IPS DF 19.7 (cell line): ENCODE results near the gene RAG1.
"Not testable (repeated sequence)": the region's sequence is repeated elsewhere in the genome, so short reads cannot be mapped to it uniquely, and the experiment has no call there.

Source experiments
- DNase-seq: peaks from one replicate; pipeline ENCODE4 v3.0.0-alpha.2; 2013; ENCODE audit warnings: low read depth, low spot score

The RAG1 gene

DNA sequence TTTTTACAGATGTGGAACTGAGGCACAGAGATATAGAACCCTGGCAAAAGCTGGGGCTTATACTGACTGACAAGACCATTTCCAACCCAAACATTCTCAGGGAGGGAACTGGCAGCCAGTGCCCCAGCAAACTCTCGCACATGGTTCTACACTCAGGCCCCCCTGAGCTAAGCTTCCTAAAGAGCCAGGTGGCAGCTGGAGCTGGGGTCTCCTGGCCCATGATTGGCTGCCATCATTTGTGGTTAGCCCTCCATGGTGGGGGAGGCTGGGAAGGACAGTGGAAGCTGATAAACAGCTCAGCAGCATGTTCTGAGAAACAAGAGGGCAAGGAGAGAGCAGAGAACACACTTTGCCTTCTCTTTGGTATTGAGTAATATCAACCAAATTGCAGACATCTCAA is at the start of gene RAG1:
TSS of gene RAG1 (plus strand) at position 314 of the 400 bp plus-strand sequence. CDS start 5,298 bp downstream, outside the sequence.
- DNase-seq = no peak

DNA sequence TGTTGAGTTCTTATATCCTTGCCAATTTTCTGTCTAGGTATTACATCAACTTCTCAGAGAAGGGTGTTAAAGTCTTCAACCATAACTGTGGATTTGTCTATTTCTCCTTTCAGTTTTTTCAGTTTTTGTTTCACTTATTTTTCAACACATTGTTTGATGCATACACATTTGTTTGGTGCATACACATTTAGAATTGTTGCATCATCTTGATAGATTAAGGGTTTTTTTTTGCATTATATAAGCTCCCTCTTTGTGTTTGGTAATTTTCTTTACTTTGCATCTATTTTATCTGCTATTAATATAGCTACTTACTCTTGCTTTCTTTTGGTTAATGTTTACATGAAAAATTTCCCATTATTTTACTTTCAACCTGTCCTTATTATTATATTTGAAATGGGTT is 37.0 kb upstream of the RAG1 start:
- no peak for DNase-seq

DNA sequence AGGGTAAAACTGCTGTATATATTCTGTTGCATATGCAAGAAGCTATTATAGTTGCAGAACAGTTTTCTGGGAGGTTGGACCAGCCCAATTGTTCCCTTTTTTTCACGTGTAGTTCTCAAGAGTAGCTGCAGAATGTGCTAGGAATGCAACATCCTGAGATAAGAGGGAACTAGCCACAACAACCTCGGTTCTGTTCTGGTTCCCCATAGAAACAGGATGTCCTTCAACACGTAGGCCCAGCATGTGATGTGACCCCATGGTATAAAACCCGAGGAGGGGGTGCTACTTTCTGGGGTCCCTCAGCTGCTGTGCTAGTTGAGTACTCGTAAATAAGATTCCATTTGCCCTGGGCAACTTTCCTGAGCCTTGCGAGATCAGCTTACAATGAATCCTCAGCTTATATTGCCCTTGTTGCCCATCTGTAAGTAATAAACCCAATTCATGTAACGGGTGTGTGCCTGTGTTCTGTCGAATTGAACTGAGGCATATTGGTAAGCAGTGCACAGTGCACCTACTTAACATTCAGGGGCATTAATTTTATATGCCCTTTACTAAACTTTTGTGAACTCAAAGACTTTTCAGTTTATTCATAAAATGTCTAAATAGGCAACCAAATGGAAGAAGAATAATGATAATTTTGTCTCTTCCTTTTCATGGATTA is 34.7 kb upstream of the RAG1 start:
- no peak for DNase-seq

DNA sequence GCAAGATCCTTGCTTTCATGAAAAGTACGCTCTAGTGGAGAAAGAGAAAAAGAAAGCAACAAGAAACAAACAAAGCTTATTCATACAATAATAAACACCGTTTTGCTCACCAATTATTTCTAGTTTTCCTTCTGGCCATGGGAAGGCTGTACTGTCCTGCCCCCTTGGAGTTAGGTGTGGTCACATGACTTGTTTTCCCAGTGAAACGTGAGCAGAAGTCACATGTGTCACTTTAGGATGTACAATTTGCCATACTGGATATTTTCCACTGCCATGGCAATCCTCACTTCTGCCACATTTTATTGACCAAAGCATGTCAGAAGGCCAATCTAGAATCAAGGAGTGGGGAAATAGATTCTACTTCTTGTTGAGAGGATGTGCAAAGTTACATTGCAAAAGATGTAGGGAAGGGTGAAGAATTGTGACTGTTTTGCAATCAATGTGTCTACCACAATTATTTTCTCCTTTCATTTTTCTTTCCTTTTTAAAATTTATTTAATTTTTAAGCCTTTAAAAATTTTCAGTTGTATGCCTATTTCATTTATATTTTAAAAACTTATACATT is 33.4 kb upstream of the RAG1 start:
- no peak for DNase-seq

DNA sequence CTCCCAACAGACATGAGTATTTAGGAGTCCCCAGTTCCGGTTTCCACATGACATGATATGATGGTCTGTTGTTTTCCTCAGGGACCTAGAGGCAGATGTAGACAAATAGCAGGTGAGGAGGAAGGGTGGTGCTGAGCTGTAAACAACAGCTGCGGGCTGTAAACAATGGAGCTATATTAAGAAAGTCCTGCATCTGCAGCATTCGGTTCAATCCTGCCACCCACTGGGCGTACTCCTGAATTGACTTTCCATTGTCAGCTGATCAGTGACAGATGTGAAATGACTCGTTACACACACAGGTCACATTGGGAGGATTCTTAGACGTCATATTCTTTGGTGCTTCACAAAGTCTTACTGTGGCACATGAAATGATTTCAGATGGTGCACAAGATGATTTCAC is 26.8 kb upstream of the RAG1 start:
- peak; percentile 30 for DNase-seq

DNA sequence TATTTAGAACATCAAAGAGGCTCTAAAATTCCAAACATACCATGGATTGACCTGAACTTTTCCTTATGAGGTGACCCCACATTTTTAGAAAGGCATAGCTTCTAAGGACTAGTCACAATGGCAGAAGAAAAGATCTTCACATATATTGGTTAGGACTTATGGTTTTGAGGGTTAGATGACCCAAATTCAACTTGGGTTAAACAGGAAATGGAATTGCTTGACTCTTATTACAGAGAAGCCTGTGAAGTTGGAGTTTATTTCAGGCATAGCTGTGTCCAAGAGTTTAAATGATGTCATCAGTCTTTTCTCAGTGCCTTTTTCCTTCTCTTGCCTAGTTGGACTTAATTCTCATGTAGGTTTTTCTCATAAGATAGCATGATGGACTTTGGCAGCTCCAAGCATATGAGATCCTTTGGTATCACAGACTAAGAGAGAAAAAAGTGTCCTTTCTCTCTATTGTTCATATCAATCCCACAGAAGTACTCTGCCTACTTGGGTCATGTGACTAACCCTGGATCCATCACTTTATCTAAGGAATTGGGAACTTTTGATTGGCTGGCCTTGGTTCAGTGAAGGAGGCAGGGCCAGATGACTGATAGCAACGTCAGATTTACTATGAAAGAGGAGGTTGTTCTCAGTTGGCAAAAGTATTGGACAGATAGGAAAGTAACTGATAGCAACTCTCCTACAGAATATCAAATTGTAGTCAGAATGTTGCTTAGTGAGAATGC is 17.3 kb upstream of the RAG1 start:
- DNase-seq = no peak

DNA sequence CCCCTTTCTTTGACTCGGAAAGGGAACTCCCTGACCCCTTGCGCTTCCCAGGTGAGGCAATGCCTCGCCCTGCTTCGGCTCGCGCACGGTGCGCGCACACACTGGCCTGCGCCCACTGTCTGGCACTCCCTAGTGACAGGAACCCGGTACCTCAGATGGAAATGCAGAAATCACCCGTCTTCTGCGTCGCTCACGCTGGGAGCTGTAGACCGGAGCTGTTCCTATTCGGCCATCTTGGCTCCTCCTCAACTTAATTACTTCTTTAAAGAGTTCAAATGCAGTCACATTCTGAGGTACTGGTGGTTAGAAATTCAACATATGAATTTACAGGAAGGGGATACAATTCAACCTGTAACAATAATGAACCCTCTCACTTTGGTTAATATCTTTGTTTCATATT is 10.4 kb upstream of the RAG1 start:
- DNase-seq = not testable (repeated sequence)

DNA sequence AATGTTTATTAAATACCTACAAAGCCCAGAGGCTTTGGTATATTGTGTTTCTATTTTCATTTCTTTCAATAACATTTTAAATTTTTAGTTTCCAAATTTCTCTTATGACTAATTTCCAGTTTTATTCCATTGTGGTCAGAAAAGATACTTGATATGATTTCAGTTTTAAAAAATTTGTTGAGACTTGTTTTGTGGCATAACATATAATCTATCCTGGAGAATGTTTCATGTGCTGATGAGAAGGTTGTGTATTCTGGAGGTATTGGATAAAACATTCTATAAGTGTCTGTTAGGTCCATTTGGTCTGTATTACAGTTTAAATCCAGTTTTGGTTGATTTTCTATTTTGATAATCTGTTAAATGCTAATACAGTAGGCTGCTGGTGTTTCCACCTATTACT is 9.8 kb upstream of the RAG1 start:
- no peak for DNase-seq

DNA sequence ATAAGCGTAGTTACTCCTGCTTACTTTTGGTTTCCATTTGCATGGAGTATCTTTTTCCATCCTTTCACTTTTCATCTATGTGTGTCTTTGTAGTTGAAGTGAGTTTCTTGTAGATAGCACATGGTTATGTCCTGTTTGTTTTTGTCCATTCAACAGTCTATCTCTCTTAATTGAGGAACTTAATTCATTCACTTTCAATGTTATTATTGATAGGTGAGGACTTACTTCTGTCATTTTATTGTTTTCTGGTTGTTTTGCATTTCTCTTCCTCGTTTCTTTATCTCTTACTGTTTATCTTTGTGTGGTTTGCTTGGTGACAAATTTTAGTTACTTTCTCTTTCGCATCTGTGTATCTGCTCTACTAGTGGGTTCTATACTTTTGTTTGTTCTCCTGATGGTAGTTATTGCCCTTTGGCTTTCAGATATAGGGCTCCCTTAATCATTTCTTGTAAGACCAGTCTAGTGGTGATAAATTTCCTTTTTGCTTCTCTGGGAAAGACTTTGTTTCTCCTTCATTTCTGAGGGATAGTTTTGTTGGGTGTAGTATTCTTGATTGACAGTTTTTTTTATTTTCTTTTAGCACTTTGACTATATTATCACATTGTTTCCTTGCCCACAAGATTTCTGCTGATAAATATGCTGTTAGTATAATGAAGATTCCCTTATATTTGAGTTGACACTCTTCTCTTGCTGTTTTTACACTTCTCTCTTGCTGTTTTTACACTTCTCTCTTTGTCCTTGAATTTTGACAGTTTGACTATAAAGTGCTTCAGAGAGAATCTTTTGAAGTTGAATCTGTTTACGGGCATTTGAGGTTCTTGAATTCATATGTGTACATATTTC is 9.0 kb upstream of the RAG1 start:
- no peak for DNase-seq

DNA sequence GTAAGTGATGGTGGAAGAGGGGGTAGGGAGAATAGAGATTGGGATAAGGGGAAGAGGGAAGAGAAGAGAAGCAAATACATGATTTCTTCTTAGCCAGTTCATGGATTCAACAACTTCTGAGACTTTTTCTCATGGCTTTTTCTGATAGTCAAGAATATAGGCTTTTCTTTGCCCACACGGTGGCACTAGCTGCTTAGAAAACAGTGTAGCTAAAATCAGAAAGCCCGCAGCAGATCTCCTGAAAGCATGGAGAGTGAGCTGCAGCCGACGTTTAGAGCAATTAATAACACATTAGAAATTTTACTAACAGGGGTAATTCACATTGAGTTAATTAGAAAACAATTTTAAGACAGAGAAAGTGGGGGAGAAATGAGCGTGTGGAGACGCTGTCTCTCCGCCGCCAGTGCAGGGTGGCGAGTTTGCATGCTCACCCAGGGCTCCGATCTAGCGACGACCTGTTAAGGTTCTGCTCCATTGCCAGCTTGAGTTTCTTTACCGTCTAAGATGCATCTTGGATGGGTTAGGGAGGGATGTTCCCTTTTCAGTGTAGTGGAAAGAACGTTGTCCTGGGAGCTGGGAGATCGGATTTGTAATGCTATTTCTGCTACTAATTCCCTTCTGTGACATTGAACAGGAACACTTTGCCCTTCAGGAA is 3.3 kb upstream of the RAG1 start:
- DNase-seq = peak; percentile 7

DNA sequence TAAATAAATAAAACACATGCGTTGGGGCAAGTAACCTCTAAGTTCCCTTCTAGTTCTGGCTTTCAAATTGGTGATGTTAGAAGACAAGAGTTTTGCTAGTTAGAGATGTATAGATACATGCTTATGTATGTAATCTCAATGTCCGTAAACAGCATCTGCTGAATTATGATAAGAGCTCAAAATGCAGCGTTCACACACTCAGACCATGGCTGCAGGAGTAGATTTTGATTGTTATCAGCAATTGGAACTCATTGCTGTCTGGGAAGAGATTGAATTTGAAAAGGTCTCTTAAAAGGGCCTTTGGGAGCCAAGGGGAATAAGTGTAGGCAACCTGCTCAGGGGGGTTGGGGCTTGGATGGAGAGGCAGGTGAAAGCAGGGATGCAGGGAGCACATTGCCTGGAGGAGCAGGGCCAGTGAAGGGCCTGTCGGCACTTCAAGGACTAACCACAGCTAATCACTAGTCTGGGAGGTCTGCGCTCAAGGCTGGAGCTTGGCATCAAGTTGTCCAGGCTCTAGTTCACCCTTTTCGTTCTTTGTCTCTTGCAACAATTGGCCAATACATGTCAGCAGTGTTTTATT is 2.7 kb upstream of the RAG1 start:
- no peak for DNase-seq

DNA sequence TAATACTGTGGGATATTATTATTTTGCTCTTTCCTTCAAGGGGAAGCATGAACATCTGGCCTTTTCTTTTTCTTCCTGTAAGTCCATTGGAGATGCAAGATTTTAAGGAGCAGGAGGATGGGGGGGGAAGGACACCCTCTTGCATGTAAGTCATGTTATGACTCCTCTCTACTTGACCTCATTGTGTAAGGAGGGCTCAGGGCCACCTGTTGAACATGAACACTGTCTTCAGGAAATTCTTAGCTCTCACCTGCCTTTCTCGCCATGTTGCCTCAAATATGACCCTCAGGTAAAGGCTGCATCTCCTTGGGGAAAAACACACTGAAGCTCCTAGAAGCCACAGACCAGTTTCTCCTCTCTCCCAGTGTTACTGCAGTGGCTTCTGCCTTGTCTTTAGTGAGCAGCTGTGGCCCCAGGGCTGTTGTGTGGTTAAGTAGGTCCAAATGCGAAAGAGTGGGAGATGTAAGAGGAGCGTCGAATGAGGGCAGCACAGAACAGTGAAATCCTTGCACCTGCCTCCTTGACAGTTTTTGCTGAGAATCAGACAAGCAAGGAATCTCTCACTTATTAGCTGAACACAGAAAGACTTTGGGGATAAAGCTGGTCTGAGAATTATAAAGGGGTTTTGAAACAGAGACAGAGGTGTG is 1.3 kb upstream of the RAG1 start:
- DNase-seq = no peak

DNA sequence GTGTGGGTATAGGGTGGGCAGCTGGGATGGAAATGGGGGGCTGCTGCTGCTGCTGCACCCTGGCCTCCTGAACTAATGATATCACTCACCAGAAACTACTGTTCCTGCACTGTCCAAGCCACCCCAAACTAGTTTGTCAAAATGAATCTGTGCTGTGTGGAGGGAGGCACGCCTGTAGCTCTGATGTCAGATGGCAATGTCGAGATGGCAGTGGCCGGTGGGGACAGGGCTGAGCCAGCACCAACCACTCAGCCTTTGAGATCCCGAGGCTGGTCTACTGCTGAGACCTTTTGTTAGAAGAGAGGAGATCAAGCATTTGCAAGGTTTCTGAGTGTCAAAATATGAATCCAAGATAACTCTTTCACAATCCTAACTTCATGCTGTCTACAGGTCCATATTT is 1.3 kb downstream of the RAG1 start:
- DNase-seq = no peak

DNA sequence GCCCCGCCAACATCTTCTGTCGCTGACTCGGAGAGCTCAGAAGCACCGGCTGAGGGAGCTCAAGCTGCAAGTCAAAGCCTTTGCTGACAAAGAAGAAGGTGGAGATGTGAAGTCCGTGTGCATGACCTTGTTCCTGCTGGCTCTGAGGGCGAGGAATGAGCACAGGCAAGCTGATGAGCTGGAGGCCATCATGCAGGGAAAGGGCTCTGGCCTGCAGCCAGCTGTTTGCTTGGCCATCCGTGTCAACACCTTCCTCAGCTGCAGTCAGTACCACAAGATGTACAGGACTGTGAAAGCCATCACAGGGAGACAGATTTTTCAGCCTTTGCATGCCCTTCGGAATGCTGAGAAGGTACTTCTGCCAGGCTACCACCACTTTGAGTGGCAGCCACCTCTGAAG is 6.7 kb downstream of the RAG1 start:
- DNase-seq = no peak

DNA sequence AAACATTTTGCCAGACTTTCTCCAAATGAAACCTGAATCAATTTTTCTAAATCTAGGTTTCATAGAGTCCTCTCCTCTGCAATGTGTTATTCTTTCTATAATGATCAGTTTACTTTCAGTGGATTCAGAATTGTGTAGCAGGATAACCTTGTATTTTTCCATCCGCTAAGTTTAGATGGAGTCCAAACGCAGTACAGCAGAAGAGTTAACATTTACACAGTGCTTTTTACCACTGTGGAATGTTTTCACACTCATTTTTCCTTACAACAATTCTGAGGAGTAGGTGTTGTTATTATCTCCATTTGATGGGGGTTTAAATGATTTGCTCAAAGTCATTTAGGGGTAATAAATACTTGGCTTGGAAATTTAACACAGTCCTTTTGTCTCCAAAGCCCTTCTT is 9.6 kb downstream of the RAG1 start:
- no peak for DNase-seq

DNA sequence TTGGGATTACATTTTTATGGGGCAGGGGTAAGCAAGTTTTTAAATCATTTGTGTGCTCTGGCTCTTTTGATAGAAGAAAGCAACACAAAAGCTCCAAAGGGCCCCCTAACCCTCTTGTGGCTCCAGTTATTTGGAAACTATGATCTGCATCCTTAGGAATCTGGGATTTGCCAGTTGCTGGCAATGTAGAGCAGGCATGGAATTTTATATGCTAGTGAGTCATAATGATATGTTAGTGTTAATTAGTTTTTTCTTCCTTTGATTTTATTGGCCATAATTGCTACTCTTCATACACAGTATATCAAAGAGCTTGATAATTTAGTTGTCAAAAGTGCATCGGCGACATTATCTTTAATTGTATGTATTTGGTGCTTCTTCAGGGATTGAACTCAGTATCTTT is 10.1 kb downstream of the RAG1 start:
- DNase-seq = no peak

DNA sequence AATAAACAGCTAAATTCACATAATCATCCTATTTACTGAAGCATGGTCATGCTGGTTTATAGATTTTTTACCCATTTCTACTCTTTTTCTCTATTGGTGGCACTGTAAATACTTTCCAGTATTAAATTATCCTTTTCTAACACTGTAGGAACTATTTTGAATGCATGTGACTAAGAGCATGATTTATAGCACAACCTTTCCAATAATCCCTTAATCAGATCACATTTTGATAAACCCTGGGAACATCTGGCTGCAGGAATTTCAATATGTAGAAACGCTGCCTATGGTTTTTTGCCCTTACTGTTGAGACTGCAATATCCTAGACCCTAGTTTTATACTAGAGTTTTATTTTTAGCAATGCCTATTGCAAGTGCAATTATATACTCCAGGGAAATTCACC is 10.7 kb downstream of the RAG1 start:
- DNase-seq = no peak

DNA sequence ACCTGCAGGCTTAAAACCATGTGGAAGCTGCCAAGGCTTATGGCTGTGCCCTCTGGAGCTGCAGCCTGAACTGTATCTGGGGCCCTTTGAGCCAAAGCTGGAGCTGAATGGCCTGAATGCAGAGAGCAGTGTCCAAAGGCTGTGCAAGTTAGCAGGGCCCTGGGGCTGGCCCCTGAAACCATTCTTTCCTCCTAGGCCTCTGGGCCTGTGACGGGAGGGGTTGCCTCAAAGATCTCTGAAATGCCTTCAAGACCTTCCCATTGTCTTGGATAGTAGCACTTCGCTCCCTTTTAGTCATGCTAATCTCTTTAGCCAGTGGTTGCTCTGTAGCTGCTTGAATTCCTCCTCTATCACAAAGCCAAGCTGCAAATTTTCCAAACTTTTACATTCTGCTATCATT is 13.7 kb downstream of the RAG1 start:
- DNase-seq = no peak

DNA sequence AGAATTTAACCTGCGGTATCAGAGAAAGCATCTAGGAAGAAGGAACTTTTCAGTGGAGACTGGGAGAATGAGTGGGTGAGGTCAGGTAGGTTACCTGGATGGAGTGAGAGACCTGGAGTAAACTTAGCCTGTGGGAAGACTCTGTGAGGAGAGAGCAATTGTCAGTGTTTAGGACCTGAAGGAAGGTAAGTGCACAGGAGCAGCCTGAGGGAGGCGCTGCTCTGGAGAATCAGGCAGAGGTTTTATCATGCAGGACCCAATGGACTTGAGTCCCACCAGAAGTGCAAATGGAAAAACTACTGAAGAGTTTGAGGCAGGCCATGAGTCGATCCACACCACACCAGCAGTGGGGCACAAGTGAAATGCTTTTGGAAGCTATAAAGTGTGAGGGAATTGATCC is 15.9 kb downstream of the RAG1 start:
- no peak for DNase-seq

DNA sequence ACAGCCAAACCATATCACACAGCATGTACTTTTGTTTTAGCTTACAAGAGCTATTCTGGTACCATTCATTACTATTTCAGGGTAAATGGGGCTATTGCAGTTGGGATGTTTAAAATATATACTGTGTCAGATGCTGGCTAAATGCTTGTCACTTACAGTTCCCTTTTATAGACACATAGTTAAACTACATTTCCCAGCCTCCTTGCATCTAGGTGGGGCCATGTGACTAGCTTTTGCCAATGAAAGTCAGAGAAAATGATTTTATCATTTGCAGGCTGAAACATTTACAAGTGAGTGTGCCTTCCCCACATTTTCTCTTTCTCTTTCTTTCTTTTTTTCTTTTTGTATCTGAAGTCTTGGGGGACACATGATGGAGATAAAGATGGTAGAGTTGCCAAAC is 18.7 kb downstream of the RAG1 start:
- no peak for DNase-seq

DNA sequence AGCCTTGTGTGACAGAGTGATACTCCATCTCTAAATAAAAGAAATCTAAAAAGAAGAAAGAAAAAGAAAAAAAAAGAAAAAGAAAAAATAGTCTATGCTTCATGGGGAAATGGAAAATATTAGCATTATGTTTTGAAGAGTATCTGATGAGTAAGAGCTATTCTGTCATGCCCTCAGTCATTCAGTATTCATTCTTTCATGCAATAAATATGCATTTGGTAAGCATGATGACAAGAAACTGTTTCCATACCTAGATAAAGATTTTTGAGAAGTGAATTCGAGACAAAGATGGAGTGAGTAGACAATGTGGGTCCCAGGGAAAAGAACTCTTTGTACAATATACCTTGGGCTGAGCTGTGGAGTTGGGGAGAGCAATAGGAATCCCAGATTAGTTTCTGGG is 20.3 kb downstream of the RAG1 start:
- DNase-seq = no peak
